B cell (primary cell): ENCODE data around the gene ANKRD17. TPM values are rescaled to one million over a fixed set of nuclear protein-coding genes. Genes with fewer than 3 reads are reported as not detected.

Source experiments
- ATAC-seq: fragments of 200-7000 bp; cut with Tn5 transposase; one replicate; pipeline ENCODE4 v1.10.0; 2021; ENCODE audit warnings: low read depth, mild to moderate bottlenecking, moderate number of reproducible peaks, moderate library complexity
- CTCF ChIA-PET: fragments of 350-600 bp; sonication (Branson Sonifier 250); formaldehyde crosslinking; loops from one replicate; lab custom pipeline; 2021; ENCODE audit warnings: antibody characterized with exemption, inconsistent platforms; lab: Charles Lee
- POLR2A ChIA-PET: fragments of 350-600 bp; sonication (Branson Sonifier 250); formaldehyde crosslinking; loops from one replicate; lab custom pipeline; 2021; ENCODE audit warnings: antibody characterized with exemption; lab: Charles Lee
- DNase-seq: peaks from one replicate; pipeline ENCODE4 v3.0.0; 2013
- H2AFZ ChIP-seq: 2 replicates; pipeline ENCODE4 v1.6.1; 2012; ENCODE audit warnings: mild to moderate bottlenecking, low read depth, low read length; ENCODE audit not compliant: insufficient read depth, poor library complexity, severe bottlenecking
- H3K27ac ChIP-seq, 2 donors: 1 replicate in 1 of 2; 2 replicates in 1 of 2; pipeline ENCODE4 v1.5.1; 2012 to 2013; ENCODE audit warnings: low read length in 2 of 2, mild to moderate bottlenecking in 2 of 2, moderate library complexity in 1 of 2
- H3K27me3 ChIP-seq, 4 experiments: fragments of 200-600 bp in 1 of 4; sonication (generic) in 1 of 4; replicated peaks in 1 of 4; 1 replicate in 2 of 4; 2 replicates in 2 of 4; pipeline versions ENCODE4 v1.6.1 to v1.7.0; 2013 to 2016; ENCODE audit warnings: low read length in 3 of 4, mild to moderate bottlenecking in 2 of 4, mixed read lengths in 1 of 4, moderate library complexity in 1 of 4; ENCODE audit not compliant: insufficient read depth in 4 of 4, control insufficient read depth in 3 of 4; ENCODE audit errors: control extremely low read depth in 1 of 4
- H3K36me3 ChIP-seq, 2 experiments: replicated peaks in 1 of 2; 1 replicate in 1 of 2; 2 replicates in 1 of 2; pipeline versions ENCODE4 v1.6.1 to v1.7.1; 2013; ENCODE audit warnings: low read length in 1 of 2; ENCODE audit not compliant: insufficient read depth in 2 of 2, control insufficient read depth in 1 of 2; ENCODE audit errors: control extremely low read depth in 1 of 2, extremely low read depth in 1 of 2
- H3K4me1 ChIP-seq, 2 donors: fragments of 200-600 bp in 1 of 2; sonication (generic) in 1 of 2; 1 replicate in 1 of 2; 2 replicates in 1 of 2; pipeline versions ENCODE4 v1.5.1 to v1.6.1; 2013 to 2017; ENCODE audit warnings: low read length in 2 of 2; ENCODE audit not compliant: control insufficient read depth in 2 of 2, insufficient read depth in 2 of 2
- H3K4me2 ChIP-seq: replicated peaks from 2 replicates; pipeline ENCODE3; 2012; ENCODE audit warnings: mild to moderate bottlenecking, low read depth, low read length; ENCODE audit not compliant: poor library complexity, severe bottlenecking
- H3K4me3 ChIP-seq, 5 experiments: fragments of 200-600 bp in 1 of 5; sonication (generic) in 1 of 5; 1 replicate in 3 of 5; 2 replicates in 2 of 5; pipeline versions ENCODE4 v1.5.1 to v1.7.0; 2011 to 2016; ENCODE audit warnings: low read length in 4 of 5, mild to moderate bottlenecking in 4 of 5, low read depth in 2 of 5, control low read depth in 1 of 5, moderate library complexity in 1 of 5; ENCODE audit not compliant: insufficient read depth in 1 of 5; ENCODE audit errors: control extremely low read depth in 1 of 5, extremely low read depth in 1 of 5
- H3K79me2 ChIP-seq: fragments of 200-600 bp; sonication (generic); one replicate; pipeline ENCODE4 v1.6.0; 2016; ENCODE audit warnings: low read length; ENCODE audit not compliant: control insufficient read depth, insufficient read depth
- H3K9ac ChIP-seq: fragments of 200-600 bp; sonication (generic); 2 replicates; pipeline ENCODE4 v1.6.1; 2017; ENCODE audit warnings: mild to moderate bottlenecking, low read length, moderate library complexity
- H3K9me3 ChIP-seq, 3 donors: one replicate each; pipeline versions ENCODE4 v1.6.1 to v1.7.1; 2013; ENCODE audit warnings: low read length in 2 of 3; ENCODE audit not compliant: control insufficient read depth in 2 of 3, insufficient read depth in 1 of 3; ENCODE audit errors: control extremely low read depth in 1 of 3
- H4K20me1 ChIP-seq: 2 replicates; pipeline ENCODE4 v1.6.0; 2012; ENCODE audit warnings: mild to moderate bottlenecking, low read length; ENCODE audit not compliant: insufficient read depth, control insufficient read depth, poor library complexity, severe bottlenecking
- H3K27ac Mint-ChIP-seq: one replicate; pipeline ENCODE4 v1.8.0; 2021; ENCODE audit warnings: mixed read lengths
- H3K27me3 Mint-ChIP-seq: one replicate; pipeline ENCODE4 v1.8.0; 2021; ENCODE audit warnings: mixed read lengths
- H3K4me1 Mint-ChIP-seq: one replicate; pipeline ENCODE4 v1.8.0; 2021; ENCODE audit warnings: mixed read lengths
- H3K4me3 Mint-ChIP-seq: one replicate; pipeline ENCODE4 v1.8.0; 2021; ENCODE audit warnings: mixed read lengths
- H3K9me3 Mint-ChIP-seq: one replicate; pipeline ENCODE4 v1.8.0; 2022; ENCODE audit warnings: mixed read lengths; ENCODE audit not compliant: insufficient read depth
- EZH2 ChIP-seq: IDR thresholded peaks from 2 replicates; pipeline ENCODE4 v1.6.1; 2012; ENCODE audit warnings: borderline replicate concordance, low read depth, mild to moderate bottlenecking, moderate library complexity, low read length; ENCODE audit not compliant: insufficient read depth, poor library complexity, severe bottlenecking
- WGBS: methylation state at CpG from one replicate; pipeline ENCODE4 v1.1.5; 2013; ENCODE audit warnings: missing lambda C conversion rate; ENCODE audit not compliant: insufficient coverage; 5-methylcytosine and 5-hydroxymethylcytosine counted together
- intact Hi-C: fragments of 100-400 bp; cut with micrococcal nuclease; formaldehyde crosslinking; loops from one replicate; pipeline ENCODE4 v1.10.0; 2022
- polyA plus RNA-seq: library from polyadenylated mRNA; depleted of rRNA; stranded (reverse); fragments of >200 nt; gene quantifications from 2 replicates; pipeline ENCODE4 v1.2.3, GENCODE V29; 2012
- total RNA-seq, 2 donors: library from RNA; stranded (reverse); fragments of 120-200 nt in 1 of 2; gene quantifications; 1 replicate in 1 of 2; 2 replicates in 1 of 2; pipeline versions ENCODE4 v1.2.3 to v1.2.4, GENCODE V29; 2013 to 2022
- TF ChIP-seq, protein P1 (sequence below): fragments of 200-600 bp; IDR thresholded peaks from one replicate; pipeline ENCODE4 v1.8.0; 2022; ENCODE audit warnings: antibody characterized with exemption, mild to moderate bottlenecking

Gene ANKRD17
- total and polyA plus RNA-seq, 2 donors (not counting 1 experiment from before 2014, with no cell fraction given) = 15.8 to 69.4 TPM

DNA sequence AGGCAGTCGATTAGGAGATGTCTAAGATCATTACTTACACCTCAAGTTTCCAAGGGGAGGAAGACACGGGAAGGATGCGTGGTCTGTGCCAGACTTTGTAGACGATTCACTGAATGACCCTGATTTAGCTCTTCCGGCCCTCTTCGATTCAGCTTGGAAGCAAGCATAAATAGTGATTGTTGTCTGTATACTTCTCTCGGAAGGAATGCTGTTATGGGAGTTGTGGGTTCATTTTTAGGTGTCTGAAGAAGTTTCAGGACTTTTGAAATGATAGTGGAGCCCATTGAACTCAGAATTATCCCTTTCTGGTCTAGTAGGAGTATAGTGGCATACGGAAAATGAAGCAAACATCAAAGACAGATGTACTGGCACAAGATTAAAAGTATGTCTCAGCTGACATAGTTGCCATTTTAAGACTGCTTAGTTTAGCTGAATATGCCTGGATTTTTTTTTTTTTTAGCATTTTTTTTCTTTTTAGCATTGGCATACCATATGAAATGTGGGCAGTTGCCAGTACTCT, 1.0 kb upstream of the ANKRD17 start:
- H3K27me3 Mint-ChIP-seq = no peaks in the 10 kb centered on the region
- DNase-seq (no peak), ATAC-seq (no peak)
- Histone ChIP-seq H4K20me1 (peaks cover 21% of the 10 kb centered on the region), H3K27me3 (no peaks in the 10 kb centered on the region), H2AFZ (peak overlapping the region; percentile 80), H3K4me2 (peak overlapping the region; percentile 93), H3K4me3 (peak overlapping the region; percentile 68 to 94 (median 87)), H3K79me2 (peaks cover 45% of the 10 kb centered on the region), H3K36me3 (peaks cover 0 to 6% of the 10 kb centered on the region in 2 experiments), H3K27ac (peak overlapping the region; percentile 96 to 98), H3K9ac (peak overlapping the region; percentile 99), H3K9me3 (no peaks in the 10 kb centered on the region), H3K4me1 (peaks cover 30 to 31% of the 10 kb centered on the region in 2 donors)
- POLR2A ChIA-PET = no interaction called here
- no peaks in the 10 kb centered on the region for H3K9me3 Mint-ChIP-seq
- 3% methylated on average over 5 of the region's 8 CpGs for WGBS
- intact Hi-C loops = loop anchor here (1.0 to 10.0 kb wide), 5 partner anchors 37 to 898 kb away; partner anchors contain the start of genes COX18 and MTHFD2L
- H3K4me3 Mint-ChIP-seq = peak overlapping the region; percentile 100
- CTCF ChIA-PET = interaction anchor here (0.7 to 1.5 kb wide), 5 partner anchors 14 to 189 kb away, joined by 3 to 6 read pairs (median 3); partner anchors contain the start of gene COX18
- peaks cover 50% of the 10 kb centered on the region for H3K4me1 Mint-ChIP-seq
- peak overlapping the region; percentile 100 for H3K27ac Mint-ChIP-seq
- TF ChIP-seq EZH2 = no peak
- TF ChIP-seq, protein P1, sequence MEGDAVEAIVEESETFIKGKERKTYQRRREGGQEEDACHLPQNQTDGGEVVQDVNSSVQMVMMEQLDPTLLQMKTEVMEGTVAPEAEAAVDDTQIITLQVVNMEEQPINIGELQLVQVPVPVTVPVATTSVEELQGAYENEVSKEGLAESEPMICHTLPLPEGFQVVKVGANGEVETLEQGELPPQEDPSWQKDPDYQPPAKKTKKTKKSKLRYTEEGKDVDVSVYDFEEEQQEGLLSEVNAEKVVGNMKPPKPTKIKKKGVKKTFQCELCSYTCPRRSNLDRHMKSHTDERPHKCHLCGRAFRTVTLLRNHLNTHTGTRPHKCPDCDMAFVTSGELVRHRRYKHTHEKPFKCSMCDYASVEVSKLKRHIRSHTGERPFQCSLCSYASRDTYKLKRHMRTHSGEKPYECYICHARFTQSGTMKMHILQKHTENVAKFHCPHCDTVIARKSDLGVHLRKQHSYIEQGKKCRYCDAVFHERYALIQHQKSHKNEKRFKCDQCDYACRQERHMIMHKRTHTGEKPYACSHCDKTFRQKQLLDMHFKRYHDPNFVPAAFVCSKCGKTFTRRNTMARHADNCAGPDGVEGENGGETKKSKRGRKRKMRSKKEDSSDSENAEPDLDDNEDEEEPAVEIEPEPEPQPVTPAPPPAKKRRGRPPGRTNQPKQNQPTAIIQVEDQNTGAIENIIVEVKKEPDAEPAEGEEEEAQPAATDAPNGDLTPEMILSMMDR = no peak

DNA sequence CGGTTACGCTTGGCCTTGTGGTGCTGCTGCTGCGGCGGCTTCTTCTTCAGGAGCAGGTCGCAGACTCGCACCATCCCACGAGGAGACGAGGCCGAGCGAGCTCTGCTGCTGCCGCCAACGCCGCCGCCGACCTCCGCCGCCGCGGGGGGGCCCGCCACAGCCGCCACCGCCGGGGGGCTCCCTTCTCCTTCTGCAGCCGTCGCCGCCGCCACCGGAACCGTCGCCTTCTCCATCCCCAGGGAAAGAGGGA, 237 bp downstream of the ANKRD17 start:
- H3K4me1 Mint-ChIP-seq = peaks cover 60% of the 10 kb centered on the region
- peaks cover 31% of the 10 kb centered on the region for H4K20me1 ChIP-seq
- H3K9me3 Mint-ChIP-seq = no peaks in the 10 kb centered on the region
- ChIA-PET POLR2A (interaction anchor here (0.6 to 0.9 kb wide), 4 partner anchors 10 to 899 kb away, joined by 3 to 5 read pairs (median 4); partner anchors contain the start of gene COX18), CTCF (interaction anchor here (0.8 to 1.5 kb wide), 5 partner anchors 13 to 186 kb away, joined by 3 to 6 read pairs (median 3); no protein-coding TSS in a partner anchor)
- H3K36me3 ChIP-seq = peaks cover 0 to 4% of the 10 kb centered on the region in 2 experiments
- peak; percentile 49 for ATAC-seq
- under 1% methylated on average over 30 of the region's 30 CpGs for WGBS
- H3K4me1 ChIP-seq = peaks cover 33 to 35% of the 10 kb centered on the region in 2 donors
- intact Hi-C loops = loop anchor here (2.0 to 10.0 kb wide), 4 partner anchors 36 to 899 kb away; partner anchors contain the start of gene MTHFD2L
- peaks cover 58% of the 10 kb centered on the region for H3K79me2 ChIP-seq
- H3K9me3 ChIP-seq = no peaks in the 10 kb centered on the region
- peak overlapping the region; percentile 93 for H3K4me2 ChIP-seq
- H3K4me3 ChIP-seq = peak overlapping the region in 4 of 5 experiments; percentile 68 to 89 (median 82)
- peak overlapping the region; percentile 96 to 98 for H3K27ac ChIP-seq
- H3K27me3 Mint-ChIP-seq = no peaks in the 10 kb centered on the region
- peak overlapping the region; percentile 80 for H2AFZ ChIP-seq
- DNase-seq = no peak
- no peak for TF ChIP-seq EZH2
- TF ChIP-seq, protein P1 = peak; percentile 38
- H3K27me3 ChIP-seq = no peaks in the 10 kb centered on the region
- peak overlapping the region; percentile 100 for H3K4me3 Mint-ChIP-seq
- H3K9ac ChIP-seq = peak overlapping the region; percentile 99
- H3K27ac Mint-ChIP-seq = peak overlapping the region; percentile 100
